ENCODE results near the gene CCDC136.

- TF ChIP-seq CTCF (IDR thresholded peaks at IDR 0.05) (no peak), POLR2A (IDR thresholded peaks at IDR 0.05) (no peak)
These were observed 1.3 kb upstream of the CCDC136 start for GRCh38 chr7:128790315-128791041.

Data from testis (tissue), 2 donors.